COR-L47 (cell line): ENCODE measurements around the gene SELENOO.
"Not testable (repeated sequence)": the region's sequence is repeated elsewhere in the genome, so short reads cannot be mapped to it uniquely, and the experiment has no call there.

Source experiments
- DNase-seq: peaks from one replicate; lab custom pipeline; 2025; lab: John Stamatoyannopoulos, UW

SELENOO gene, protein sequence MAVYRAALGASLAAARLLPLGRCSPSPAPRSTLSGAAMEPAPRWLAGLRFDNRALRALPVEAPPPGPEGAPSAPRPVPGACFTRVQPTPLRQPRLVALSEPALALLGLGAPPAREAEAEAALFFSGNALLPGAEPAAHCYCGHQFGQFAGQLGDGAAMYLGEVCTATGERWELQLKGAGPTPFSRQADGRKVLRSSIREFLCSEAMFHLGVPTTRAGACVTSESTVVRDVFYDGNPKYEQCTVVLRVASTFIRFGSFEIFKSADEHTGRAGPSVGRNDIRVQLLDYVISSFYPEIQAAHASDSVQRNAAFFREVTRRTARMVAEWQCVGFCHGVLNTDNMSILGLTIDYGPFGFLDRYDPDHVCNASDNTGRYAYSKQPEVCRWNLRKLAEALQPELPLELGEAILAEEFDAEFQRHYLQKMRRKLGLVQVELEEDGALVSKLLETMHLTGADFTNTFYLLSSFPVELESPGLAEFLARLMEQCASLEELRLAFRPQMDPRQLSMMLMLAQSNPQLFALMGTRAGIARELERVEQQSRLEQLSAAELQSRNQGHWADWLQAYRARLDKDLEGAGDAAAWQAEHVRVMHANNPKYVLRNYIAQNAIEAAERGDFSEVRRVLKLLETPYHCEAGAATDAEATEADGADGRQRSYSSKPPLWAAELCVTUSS

GRCh38 chr22:50200461-50201190 lies at the start of gene SELENOO:
TSS of gene SELENOO (plus strand) at chr22:50201011. CDS start at chr22:50201037, 26 bp downstream.
- DNase-seq: peak; percentile 88

- no peak for DNase-seq
Observed at GRCh38 chr22:50151571-50152537, 49.0 kb upstream of the SELENOO start.

GRCh38 chr22:50153056-50153755 lies 47.6 kb upstream of the SELENOO start:
- DNase-seq: no peak

DNA sequence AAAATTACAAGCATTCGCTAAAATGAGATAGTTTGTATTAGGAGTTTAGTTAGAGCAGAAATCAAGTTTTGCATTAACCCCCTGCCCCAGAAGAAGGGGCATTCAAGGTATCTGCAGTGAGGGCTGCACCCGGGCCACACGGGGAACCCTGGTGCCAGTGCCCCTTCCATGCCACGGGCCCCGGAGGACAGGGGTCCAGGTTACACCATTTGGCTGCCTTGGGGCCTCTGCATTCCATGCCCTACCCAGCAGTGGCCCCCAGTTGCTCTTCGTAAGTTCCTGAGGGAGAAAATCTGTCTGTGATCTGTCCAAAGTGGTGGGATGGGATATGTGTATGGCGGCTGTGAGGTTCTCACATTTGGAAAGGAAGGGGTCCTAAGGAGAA lies 47.1 kb upstream of the SELENOO start:
- no peak for DNase-seq

DNA sequence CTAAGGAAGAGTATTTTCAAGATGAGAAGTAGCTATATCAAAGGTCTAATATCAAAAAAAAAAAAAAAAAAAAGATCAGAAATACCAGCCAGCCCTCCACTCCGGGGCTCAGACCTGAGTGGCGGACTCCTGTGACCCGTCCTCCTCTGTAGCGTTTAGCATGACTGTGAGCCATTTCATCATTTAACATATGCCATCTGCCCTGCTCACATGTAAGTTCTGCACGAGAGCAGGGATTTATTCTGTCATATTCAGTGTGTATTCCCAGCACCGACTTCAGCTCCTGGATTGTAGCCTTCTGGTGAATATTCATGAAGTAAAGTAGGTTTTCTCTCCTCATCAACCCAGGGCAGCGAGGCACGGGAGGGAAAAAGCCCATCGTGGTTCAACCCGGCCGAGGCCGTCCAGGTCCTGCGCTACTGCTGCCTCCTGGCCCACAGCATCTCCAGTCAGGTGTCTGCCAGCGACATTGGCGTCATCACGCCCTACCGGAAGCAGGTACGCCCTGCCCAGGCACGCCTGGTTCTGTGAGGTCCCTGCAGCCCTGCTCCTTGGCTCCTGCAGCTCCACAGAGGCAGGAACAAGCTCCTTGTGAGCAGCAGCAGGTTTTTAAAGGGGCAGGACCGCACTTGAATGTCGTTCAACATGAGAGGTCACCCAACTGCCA lies 43.0 kb upstream of the SELENOO start:
- DNase-seq: no peak

DNA sequence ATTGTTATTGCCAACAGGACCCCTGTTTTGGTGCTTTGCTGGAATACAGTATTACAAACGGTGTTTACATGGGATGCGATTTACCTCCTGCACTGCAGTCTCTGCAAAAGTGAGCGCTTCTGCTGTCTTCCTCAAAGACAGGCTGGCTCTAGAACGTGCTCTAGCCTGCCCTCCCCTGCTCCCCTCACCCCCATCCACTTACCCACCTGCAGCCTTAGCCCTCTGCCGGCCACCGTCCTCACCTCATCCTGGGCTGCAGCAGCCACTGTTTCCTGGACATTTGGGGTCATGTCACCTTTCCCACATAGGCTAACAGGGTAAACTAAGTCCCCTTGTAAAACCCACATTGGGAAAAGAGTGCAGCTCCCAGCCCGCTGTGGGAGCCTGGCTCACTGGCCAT lies 39.9 kb upstream of the SELENOO start:
- DNase-seq: no peak

- no peak for DNase-seq
Observed at GRCh38 chr22:50161508-50162390, 39.1 kb upstream of the SELENOO start.

DNA sequence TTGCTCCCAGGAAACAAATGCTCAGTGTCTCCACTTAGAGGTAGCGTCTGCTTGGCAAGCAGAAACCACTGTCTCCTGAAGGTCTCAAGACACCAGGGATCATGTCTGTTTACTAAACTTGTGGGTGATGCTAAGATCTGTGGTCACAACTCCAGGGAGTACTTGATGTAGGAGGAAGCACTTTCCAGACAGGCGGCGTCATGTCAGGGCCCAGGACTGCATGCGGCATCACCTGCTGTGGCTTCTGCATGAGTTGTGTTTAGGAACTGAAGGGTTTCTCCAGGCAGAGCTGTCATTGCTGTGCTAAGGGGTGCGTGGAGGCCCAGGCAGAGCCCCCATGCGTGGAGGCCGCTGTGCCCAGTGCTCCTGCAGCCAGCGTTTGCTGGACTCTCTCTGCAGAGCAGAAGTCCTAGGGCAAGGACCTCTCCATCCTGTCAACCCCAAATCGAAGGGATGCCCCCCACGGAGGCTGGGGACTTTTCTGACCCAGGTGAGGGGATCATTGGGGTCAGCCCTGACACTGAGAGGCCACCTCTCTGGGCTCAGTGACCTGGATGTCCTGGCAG lies 38.3 kb upstream of the SELENOO start:
- DNase-seq: no peak

DNA sequence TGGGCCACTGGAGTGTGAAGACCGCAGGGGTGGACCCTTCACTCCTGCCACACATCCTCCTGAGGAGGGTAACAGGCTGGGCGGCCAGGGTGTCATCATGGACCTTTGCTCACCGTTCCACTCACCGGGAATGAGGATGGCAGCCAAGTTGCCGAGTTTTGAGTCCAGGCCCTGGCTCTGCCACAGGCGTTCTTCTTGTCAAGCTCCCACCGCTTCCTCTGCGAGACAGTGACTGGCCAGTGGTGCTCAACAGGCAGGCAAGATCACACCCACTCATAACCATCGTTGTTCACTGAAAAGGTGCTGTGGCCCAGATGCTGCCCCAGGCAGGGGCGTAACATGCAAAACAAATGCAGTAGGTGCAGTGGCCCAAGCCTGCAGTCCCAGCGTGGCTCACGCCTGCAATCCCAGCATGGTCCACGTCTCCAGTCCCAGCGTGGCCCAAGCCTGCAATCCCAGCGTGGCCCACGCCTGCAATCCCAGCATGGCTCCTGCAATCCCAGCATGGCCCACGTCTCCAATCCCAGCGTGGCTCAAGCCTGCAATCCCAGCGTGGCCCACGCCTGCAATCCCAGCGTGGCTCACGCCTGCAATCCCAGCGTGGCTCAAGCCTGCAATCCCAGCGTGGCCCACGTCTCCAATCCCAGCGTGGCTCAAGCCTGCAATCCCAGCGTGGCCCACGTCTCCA lies 35.2 kb upstream of the SELENOO start:
- no peak for DNase-seq

GRCh38 chr22:50167689-50168489 lies 32.9 kb upstream of the SELENOO start:
- DNase-seq: no peak

DNA sequence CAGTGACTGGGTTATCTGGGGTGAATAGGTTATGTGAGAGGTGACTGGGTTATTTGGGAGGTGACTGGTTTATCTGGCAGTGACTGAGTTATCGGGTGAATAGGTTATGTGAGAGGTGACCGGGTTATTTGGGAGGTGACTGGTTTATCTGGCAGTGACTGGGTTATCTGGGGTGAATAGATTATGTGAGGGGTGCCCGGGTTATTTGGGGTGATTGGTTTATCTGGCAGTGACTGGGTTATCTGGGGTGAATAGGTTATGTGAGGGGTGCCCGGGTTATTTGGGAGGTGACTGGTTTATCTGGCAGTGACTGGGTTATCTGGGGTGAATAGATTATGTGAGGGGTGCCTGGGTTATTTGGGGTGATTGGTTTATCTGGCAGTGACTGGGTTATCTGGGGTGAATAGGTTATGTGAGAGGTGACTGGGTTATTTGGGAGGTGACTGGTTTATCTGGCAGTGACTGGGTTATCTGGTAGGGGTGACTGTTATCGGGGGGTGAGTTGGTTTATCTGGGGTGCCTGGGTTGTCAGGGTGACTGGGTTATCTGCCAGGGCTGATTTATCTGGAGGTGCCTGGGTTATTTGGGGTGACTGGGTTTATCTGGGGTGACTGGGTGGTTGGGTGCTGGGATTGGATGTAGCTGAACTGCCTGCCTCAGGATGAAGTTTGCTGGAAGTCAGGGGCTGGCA lies 32.2 kb upstream of the SELENOO start:
- DNase-seq: not testable (repeated sequence)

DNA sequence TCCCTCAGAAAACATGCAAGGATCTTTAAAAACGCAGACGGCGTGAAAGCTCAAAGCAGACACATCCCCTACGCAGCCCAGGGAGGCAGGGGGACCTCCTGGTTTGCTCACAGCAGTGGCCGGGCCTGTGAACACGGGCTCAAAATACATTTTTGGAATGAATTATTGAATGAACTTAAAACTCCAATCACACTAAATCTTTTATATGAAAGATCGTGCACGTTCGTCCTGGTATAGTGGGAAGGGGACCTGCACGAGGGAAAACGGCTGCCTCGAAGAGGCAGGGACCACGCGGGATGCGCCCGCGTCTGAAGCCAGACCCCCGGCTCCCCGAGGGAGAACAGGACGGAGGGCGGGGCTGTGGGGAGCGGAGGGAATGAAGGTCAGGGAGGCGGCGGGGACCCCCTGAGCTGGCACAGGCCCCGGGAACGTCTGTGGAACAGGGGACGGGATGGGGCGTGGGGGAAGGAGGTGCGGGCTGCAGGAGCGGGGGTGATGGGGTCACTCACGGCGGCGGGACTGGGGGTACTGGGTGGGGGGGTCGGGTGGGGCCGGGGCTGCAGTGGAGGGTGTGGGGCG lies 31.5 kb upstream of the SELENOO start:
- no peak for DNase-seq

GRCh38 chr22:50169774-50170341 lies 31.0 kb upstream of the SELENOO start:
- DNase-seq: peak; percentile 22

GRCh38 chr22:50170453-50171318 lies 30.1 kb upstream of the SELENOO start, which contains the start of gene PANX2:
TSS of gene PANX2 (plus strand) at chr22:50170731. CDS start at chr22:50170731, 0 bp downstream.
- DNase-seq: no peak

GRCh38 chr22:50171319-50171964 lies 29.4 kb upstream of the SELENOO start:
- DNase-seq: no peak
